GM12801 (cell line): ENCODE results near the gene UTP4.

Experiments
- TF ChIP-seq, protein P1 (sequence below): IDR thresholded peaks from one replicate; pipeline ENCODE4 v1.5.1; 2011; ENCODE audit warnings: control low read depth; ENCODE audit not compliant: insufficient read length; ENCODE audit errors: extremely low read depth

The UTP4 gene

GRCh38 chr16:69188236-69188549 is 55.7 kb downstream of the UTP4 start:
- TF ChIP-seq, protein P1, sequence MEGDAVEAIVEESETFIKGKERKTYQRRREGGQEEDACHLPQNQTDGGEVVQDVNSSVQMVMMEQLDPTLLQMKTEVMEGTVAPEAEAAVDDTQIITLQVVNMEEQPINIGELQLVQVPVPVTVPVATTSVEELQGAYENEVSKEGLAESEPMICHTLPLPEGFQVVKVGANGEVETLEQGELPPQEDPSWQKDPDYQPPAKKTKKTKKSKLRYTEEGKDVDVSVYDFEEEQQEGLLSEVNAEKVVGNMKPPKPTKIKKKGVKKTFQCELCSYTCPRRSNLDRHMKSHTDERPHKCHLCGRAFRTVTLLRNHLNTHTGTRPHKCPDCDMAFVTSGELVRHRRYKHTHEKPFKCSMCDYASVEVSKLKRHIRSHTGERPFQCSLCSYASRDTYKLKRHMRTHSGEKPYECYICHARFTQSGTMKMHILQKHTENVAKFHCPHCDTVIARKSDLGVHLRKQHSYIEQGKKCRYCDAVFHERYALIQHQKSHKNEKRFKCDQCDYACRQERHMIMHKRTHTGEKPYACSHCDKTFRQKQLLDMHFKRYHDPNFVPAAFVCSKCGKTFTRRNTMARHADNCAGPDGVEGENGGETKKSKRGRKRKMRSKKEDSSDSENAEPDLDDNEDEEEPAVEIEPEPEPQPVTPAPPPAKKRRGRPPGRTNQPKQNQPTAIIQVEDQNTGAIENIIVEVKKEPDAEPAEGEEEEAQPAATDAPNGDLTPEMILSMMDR, result no peak

DNA sequence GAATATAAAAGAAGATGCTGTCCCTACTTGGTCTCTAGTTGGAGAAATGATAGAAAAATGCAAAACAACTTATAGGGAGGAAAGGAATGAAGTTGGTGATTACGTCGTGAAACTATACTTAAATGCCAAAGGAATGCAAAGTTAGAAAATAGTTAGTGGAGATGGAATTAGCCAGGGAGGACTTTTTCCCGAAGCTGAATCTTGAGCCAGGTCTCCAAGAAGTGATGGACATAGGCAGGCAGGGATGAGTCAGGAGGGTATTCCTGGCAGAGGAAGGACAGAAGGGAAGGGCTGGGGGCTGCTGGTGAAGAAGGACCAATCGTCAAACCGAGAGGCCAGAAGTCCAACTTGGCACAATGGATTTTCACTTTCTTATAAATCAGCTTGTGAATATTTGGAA is 56.3 kb downstream of the UTP4 start:
- TF ChIP-seq, protein P1, result no peak

DNA sequence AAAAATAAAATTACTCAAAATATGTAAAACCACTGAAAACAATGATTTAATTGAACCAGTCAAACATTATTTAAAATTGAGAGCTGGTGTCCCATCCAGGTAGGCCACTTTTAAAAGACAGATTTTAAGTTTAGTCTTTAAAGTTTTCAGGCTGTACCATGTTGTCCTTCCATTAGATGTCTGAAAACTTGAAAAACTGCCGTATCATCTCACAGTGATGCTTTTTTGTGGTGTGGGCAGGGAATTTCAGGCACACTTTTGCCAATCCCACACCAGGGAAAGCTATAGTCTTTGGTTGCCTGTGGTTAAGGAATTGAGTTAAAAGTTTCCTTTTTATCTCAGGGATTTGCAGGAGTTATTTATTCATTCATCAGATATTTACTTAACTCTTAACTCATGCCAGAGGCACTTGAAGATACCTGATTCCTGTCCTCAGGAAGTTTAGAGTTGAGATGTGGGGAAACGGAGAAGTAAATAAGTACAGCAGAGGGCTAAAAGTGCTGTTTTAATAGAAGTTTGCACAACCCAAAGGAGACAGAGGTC is 57.7 kb downstream of the UTP4 start:
- TF ChIP-seq, protein P1, result no peak

GRCh38 chr16:69190598-69190997 is 58.1 kb downstream of the UTP4 start:
- TF ChIP-seq, protein P1, result no peak

DNA sequence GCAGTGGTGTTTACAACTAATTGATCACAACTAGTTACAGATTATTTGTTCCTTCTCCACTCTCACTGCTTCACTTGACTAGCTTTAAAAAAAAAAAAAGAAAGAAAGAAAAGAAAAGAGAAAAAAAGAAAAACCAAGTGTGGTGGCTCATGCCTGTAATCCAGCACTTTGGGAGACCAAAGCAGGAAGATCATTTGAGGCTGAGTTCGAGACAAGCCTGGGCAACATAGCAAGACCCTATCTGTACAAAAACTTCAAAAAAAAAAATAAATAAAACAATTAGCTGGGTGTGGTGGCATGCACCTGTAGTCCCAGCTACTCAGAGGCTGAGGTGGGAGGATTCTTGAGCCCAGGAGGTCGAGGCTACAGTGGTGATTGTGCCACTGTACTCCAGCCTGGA is 58.7 kb downstream of the UTP4 start:
- TF ChIP-seq, protein P1, result no peak

- TF ChIP-seq, protein P1, result no peak
These were observed 61.4 kb downstream of the UTP4 start for GRCh38 chr16:69193855-69194254.

- TF ChIP-seq, protein P1, result no peak
These were observed 62.0 kb downstream of the UTP4 start for GRCh38 chr16:69194488-69194887.
